HepG2 (cell line): ENCODE data around the gene ZMPSTE24. TPM values are rescaled to one million over a fixed set of nuclear protein-coding genes. Genes with fewer than 3 reads are reported as not detected.
A peak's percentile ranks its signal among the peaks of the same experiment; 100 is the strongest.

ENCODE experiments used
- ELF1 ChIP-seq: sonication (generic); formaldehyde crosslinking; IDR thresholded peaks from 2 replicates; pipeline ENCODE4 v1.4.0; 2020; ENCODE audit warnings: missing genetic modification reagents
- FOXA3 ChIP-seq: IDR thresholded peaks from 2 replicates; pipeline ENCODE4 v1.6.1; 2016; ENCODE audit warnings: missing genetic modification reagents, missing compliant biosample characterization
- FOXC1 ChIP-seq: sonication (generic); formaldehyde crosslinking; IDR thresholded peaks from 2 replicates; pipeline ENCODE4 v1.8.0; 2022; ENCODE audit warnings: mild to moderate bottlenecking, missing genetic modification reagents, borderline replicate concordance
- HMGA1 ChIP-seq: sonication (generic); formaldehyde crosslinking; conservative IDR thresholded peaks from 2 replicates; pipeline ENCODE4 v1.4.0; 2020; ENCODE audit warnings: missing genetic modification reagents
- ISL2 ChIP-seq: sonication (generic); formaldehyde crosslinking; IDR thresholded peaks from 2 replicates; pipeline ENCODE4 v1.5.0; 2020; ENCODE audit warnings: missing genetic modification reagents
- NFE2 ChIP-seq: sonication (generic); formaldehyde crosslinking; IDR thresholded peaks from 2 replicates; pipeline ENCODE4 v1.4.0; 2020; ENCODE audit warnings: missing genetic modification reagents
- NR2F2 ChIP-seq: IDR thresholded peaks from 2 replicates; pipeline ENCODE4 v1.6.1; 2012; ENCODE audit warnings: low read depth, inconsistent platforms, borderline replicate concordance
- PCBP1 ChIP-seq: fragments of 200-400 bp; formaldehyde crosslinking; IDR thresholded peaks from 2 replicates; pipeline ENCODE4 v1.6.1; 2017; ENCODE audit warnings: mild to moderate bottlenecking, low read depth, low read length, borderline replicate concordance
- RXRB ChIP-seq: IDR thresholded peaks from 2 replicates; pipeline ENCODE4 v1.6.1; 2016; ENCODE audit warnings: borderline replicate concordance, missing genetic modification reagents, missing compliant biosample characterization
- SP1 ChIP-seq, 2 experiments: fragments of 450-650 bp in 1 of 2; sonication (generic) in 1 of 2; formaldehyde crosslinking in 1 of 2; IDR thresholded peaks; 2 replicates each; pipeline versions ENCODE4 v1.4.0 to v1.6.1; 2016 to 2020; ENCODE audit warnings: missing genetic modification reagents in 1 of 2
- STAT5B ChIP-seq: sonication (generic); formaldehyde crosslinking; IDR thresholded peaks from 2 replicates; pipeline ENCODE4 v1.4.0; 2020; ENCODE audit warnings: missing genetic modification reagents
- TBX2 ChIP-seq: sonication (generic); formaldehyde crosslinking; IDR thresholded peaks from 2 replicates; pipeline ENCODE4 v1.5.0; 2020; ENCODE audit warnings: missing genetic modification reagents, mild to moderate bottlenecking, borderline replicate concordance
- U2AF2 ChIP-seq: fragments of 200-400 bp; formaldehyde crosslinking; IDR thresholded peaks from 2 replicates; pipeline ENCODE4 v1.6.1; 2017; ENCODE audit warnings: low read depth, mild to moderate bottlenecking, low read length
- ZKSCAN8 ChIP-seq: IDR thresholded peaks from 2 replicates; pipeline ENCODE4 v1.6.1; 2016; ENCODE audit warnings: borderline replicate concordance, missing genetic modification reagents, missing compliant biosample characterization
- ZNF121 ChIP-seq: sonication (generic); formaldehyde crosslinking; IDR thresholded peaks from 2 replicates; pipeline ENCODE4 v1.5.0; 2020; ENCODE audit warnings: mild to moderate bottlenecking, missing genetic modification reagents
- ZNF501 ChIP-seq: sonication (generic); formaldehyde crosslinking; IDR thresholded peaks from 2 replicates; pipeline ENCODE4 v1.5.1; 2020; ENCODE audit warnings: mild to moderate bottlenecking, moderate library complexity, missing genetic modification reagents
- polyA plus RNA-seq, 8 experiments: library from polyadenylated mRNA; depleted of rRNA in 3 of 8; stranded (reverse) in 7 of 8; unstranded in 1 of 8; fragments of >200 nt; fragmentation: Illumina TruSeq in 4 of 8; extraction: Trizol in 4 of 8; gene quantifications; 2 replicates each; pipeline versions ENCODE4 v1.2.1 to v1.2.3, GENCODE V29; 2011 to 2016; ENCODE audit warnings: low read depth in 4 of 8, missing spikeins in 1 of 8, mixed read lengths in 1 of 8; ENCODE audit not compliant: insufficient read depth in 1 of 8
- total RNA-seq, 5 experiments: library from RNA; depleted of rRNA; stranded (reverse); fragments of >200 nt; fragmentation: Illumina TruSeq; extraction: Trizol; gene quantifications; 2 replicates each; pipeline ENCODE4 v1.2.3, GENCODE V29; 2016; ENCODE audit warnings: low read depth in 1 of 5
- TF ChIP-seq, protein P1 (sequence below): sonication (generic); formaldehyde crosslinking; IDR thresholded peaks from 2 replicates; pipeline ENCODE4 v1.9.0; 2021; ENCODE audit warnings: mild to moderate bottlenecking, missing genetic modification reagents
- TF ChIP-seq, protein P2 (sequence below): sonication (generic); formaldehyde crosslinking; conservative IDR thresholded peaks from 2 replicates; pipeline ENCODE4 v1.8.0; 2022; ENCODE audit warnings: mild to moderate bottlenecking, moderate library complexity, missing genetic modification reagents
- TF ChIP-seq, protein P3 (sequence below): sonication (generic); formaldehyde crosslinking; IDR thresholded peaks from 2 replicates; pipeline ENCODE4 v1.8.1; 2022; ENCODE audit warnings: low read depth, mild to moderate bottlenecking, missing genetic modification reagents

Gene ZMPSTE24
- total and polyA plus RNA-seq, 2 of the 13 experiments (the other 11 are each of a cell fraction or from before 2014, with no cell fraction given): 13.6 to 60.2 TPM

DNA sequence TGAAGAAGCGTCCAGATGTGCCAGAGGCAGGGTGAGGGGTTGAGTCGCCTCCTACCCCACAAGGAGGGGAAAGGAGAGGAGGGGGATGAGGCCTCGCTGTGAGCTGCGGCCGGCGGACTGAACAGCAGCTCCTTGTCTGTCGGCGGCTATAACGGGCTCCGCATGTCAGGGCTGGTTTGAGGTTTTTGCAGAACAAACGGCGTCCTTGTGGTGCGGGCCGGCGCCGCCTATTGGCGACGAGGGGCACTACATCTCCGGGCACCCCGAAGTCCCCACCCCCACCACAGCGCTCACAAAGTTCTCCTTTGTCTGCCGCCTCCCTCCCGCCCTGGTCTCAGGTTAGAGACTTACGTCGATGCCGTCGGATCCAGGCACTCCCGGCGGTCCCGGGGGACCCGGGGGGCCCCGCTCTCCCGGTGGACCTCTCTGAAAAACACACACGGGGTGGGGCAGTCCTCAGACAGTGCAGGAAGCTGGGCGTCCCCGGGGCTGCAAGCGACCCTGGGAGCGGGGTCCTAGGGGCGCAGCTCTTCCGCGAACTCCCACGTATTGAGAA is 57.3 kb downstream of the ZMPSTE24 start (continued):
- TF ChIP-seq U2AF2 (no peak), ISL2 (CRISPR knock-in tag) (peak; percentile 63), STAT5B (CRISPR knock-in tag) (no peak), ZNF121 (CRISPR knock-in tag) (peak; percentile 58), ZNF501 (CRISPR knock-in tag) (no peak), HMGA1 (CRISPR knock-in tag) (no peak), NFE2 (no peak), SP1 (IDR thresholded peaks at IDR 0.05) (no peak), SP1 (CRISPR knock-in tag; IDR thresholded peaks at IDR 0.05) (peak; percentile 49), ZKSCAN8 (CRISPR knock-in tag) (0 out of 2 replicates have a peak, but pooled peaks have one; percentile 31), FOXC1 (CRISPR knock-in tag) (no peak; the same call in 1 of the 2 replicates), RXRB (CRISPR knock-in tag) (peak; percentile 68), FOXA3 (peak; percentile 49; the same call in 1 of the 2 replicates), NR2F2 (no peak; the same call in 1 of the 2 replicates), PCBP1 (peak; percentile 86; the same call in 1 of the 2 replicates), ELF1 (CRISPR knock-in tag) (peak; percentile 11; the same call in 1 of the 2 replicates), TBX2 (CRISPR knock-in tag) (peak; percentile 40; the same call in 1 of the 2 replicates)
- TF ChIP-seq, protein P1, sequence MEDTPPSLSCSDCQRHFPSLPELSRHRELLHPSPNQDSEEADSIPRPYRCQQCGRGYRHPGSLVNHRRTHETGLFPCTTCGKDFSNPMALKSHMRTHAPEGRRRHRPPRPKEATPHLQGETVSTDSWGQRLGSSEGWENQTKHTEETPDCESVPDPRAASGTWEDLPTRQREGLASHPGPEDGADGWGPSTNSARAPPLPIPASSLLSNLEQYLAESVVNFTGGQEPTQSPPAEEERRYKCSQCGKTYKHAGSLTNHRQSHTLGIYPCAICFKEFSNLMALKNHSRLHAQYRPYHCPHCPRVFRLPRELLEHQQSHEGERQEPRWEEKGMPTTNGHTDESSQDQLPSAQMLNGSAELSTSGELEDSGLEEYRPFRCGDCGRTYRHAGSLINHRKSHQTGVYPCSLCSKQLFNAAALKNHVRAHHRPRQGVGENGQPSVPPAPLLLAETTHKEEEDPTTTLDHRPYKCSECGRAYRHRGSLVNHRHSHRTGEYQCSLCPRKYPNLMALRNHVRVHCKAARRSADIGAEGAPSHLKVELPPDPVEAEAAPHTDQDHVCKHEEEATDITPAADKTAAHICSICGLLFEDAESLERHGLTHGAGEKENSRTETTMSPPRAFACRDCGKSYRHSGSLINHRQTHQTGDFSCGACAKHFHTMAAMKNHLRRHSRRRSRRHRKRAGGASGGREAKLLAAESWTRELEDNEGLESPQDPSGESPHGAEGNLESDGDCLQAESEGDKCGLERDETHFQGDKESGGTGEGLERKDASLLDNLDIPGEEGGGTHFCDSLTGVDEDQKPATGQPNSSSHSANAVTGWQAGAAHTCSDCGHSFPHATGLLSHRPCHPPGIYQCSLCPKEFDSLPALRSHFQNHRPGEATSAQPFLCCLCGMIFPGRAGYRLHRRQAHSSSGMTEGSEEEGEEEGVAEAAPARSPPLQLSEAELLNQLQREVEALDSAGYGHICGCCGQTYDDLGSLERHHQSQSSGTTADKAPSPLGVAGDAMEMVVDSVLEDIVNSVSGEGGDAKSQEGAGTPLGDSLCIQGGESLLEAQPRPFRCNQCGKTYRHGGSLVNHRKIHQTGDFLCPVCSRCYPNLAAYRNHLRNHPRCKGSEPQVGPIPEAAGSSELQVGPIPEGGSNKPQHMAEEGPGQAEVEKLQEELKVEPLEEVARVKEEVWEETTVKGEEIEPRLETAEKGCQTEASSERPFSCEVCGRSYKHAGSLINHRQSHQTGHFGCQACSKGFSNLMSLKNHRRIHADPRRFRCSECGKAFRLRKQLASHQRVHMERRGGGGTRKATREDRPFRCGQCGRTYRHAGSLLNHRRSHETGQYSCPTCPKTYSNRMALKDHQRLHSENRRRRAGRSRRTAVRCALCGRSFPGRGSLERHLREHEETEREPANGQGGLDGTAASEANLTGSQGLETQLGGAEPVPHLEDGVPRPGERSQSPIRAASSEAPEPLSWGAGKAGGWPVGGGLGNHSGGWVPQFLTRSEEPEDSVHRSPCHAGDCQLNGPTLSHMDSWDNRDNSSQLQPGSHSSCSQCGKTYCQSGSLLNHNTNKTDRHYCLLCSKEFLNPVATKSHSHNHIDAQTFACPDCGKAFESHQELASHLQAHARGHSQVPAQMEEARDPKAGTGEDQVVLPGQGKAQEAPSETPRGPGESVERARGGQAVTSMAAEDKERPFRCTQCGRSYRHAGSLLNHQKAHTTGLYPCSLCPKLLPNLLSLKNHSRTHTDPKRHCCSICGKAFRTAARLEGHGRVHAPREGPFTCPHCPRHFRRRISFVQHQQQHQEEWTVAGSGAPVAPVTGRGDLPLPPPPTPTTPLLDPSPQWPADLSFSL (CRISPR knock-in tag): no peak
- TF ChIP-seq, protein P2, sequence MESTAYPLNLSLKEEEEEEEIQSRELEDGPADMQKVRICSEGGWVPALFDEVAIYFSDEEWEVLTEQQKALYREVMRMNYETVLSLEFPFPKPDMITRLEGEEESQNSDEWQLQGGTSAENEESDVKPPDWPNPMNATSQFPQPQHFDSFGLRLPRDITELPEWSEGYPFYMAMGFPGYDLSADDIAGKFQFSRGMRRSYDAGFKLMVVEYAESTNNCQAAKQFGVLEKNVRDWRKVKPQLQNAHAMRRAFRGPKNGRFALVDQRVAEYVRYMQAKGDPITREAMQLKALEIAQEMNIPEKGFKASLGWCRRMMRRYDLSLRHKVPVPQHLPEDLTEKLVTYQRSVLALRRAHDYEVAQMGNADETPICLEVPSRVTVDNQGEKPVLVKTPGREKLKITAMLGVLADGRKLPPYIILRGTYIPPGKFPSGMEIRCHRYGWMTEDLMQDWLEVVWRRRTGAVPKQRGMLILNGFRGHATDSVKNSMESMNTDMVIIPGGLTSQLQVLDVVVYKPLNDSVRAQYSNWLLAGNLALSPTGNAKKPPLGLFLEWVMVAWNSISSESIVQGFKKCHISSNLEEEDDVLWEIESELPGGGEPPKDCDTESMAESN (CRISPR knock-in tag): peak; percentile 60; the same call in 1 of the 2 replicates
- TF ChIP-seq, protein P3, sequence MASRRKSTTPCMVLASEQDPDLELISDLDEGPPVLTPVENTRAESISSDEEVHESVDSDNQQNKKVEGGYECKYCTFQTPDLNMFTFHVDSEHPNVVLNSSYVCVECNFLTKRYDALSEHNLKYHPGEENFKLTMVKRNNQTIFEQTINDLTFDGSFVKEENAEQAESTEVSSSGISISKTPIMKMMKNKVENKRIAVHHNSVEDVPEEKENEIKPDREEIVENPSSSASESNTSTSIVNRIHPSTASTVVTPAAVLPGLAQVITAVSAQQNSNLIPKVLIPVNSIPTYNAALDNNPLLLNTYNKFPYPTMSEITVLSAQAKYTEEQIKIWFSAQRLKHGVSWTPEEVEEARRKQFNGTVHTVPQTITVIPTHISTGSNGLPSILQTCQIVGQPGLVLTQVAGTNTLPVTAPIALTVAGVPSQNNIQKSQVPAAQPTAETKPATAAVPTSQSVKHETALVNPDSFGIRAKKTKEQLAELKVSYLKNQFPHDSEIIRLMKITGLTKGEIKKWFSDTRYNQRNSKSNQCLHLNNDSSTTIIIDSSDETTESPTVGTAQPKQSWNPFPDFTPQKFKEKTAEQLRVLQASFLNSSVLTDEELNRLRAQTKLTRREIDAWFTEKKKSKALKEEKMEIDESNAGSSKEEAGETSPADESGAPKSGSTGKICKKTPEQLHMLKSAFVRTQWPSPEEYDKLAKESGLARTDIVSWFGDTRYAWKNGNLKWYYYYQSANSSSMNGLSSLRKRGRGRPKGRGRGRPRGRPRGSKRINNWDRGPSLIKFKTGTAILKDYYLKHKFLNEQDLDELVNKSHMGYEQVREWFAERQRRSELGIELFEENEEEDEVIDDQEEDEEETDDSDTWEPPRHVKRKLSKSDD (CRISPR knock-in tag): no peak
